MM.1S (cell line): Measurements from ENCODE around the gene MARCHF9.
A peak's percentile ranks its signal among the peaks of the same experiment; 100 is the strongest.

Experiments
- DNase-seq: peaks from one replicate; pipeline ENCODE4 v3.0.0-alpha.2; 2015
- H2AFZ ChIP-seq: fragments of 300-600 bp; sonication (generic); 2 replicates; pipeline ENCODE4 v1.6.0; 2016; ENCODE audit warnings: antibody characterized with exemption, low read length
- H3F3A ChIP-seq: fragments of 300-600 bp; sonication (generic); 2 replicates; pipeline ENCODE4 v1.6.1; 2016; ENCODE audit warnings: mild to moderate bottlenecking, antibody characterized with exemption, low read length, moderate library complexity, mixed read lengths; ENCODE audit not compliant: insufficient read depth
- H3K27ac ChIP-seq: fragments of 300-600 bp; sonication (generic); 2 replicates; pipeline ENCODE4 v1.5.1; 2016; ENCODE audit warnings: mild to moderate bottlenecking, low read length
- H3K27me3 ChIP-seq: fragments of 300-600 bp; sonication (generic); replicated peaks from 2 replicates; pipeline ENCODE4 v1.6.0; 2016; ENCODE audit warnings: low read length; ENCODE audit not compliant: insufficient read depth
- H3K36me3 ChIP-seq: fragments of 300-600 bp; sonication (generic); replicated peaks from 2 replicates; pipeline ENCODE4 v1.6.1; 2016; ENCODE audit warnings: mild to moderate bottlenecking, low read length, mixed read lengths; ENCODE audit not compliant: insufficient read depth
- H3K4me1 ChIP-seq: fragments of 300-600 bp; sonication (generic); 2 replicates; pipeline ENCODE4 v1.6.1; 2016; ENCODE audit warnings: low read length, mixed read lengths
- H3K4me2 ChIP-seq: fragments of 300-600 bp; sonication (generic); 2 replicates; pipeline ENCODE4 v1.6.0; 2016; ENCODE audit warnings: low read depth, low read length
- H3K4me3 ChIP-seq: fragments of 300-600 bp; sonication (generic); 2 replicates; pipeline ENCODE4 v1.5.1; 2016; ENCODE audit warnings: low read length, mixed read lengths
- H3K79me2 ChIP-seq: fragments of 300-600 bp; sonication (generic); 2 replicates; pipeline ENCODE4 v1.6.1; 2016; ENCODE audit warnings: mixed run types, low read length, mixed read lengths
- H3K9ac ChIP-seq: fragments of 300-600 bp; sonication (generic); 2 replicates; pipeline ENCODE4 v1.6.1; 2016; ENCODE audit warnings: low read length, mixed read lengths
- H3K9me2 ChIP-seq: fragments of 300-600 bp; sonication (generic); replicated peaks from 2 replicates; pipeline ENCODE4 v1.6.1; 2016; ENCODE audit warnings: mild to moderate bottlenecking, low read length, mixed read lengths; ENCODE audit not compliant: insufficient read depth
- H3K9me3 ChIP-seq: fragments of 300-600 bp; sonication (generic); replicated peaks from 2 replicates; pipeline ENCODE4 v1.6.1; 2016; ENCODE audit warnings: mild to moderate bottlenecking, low read length, mixed read lengths; ENCODE audit not compliant: insufficient read depth
- H4K20me1 ChIP-seq: fragments of 300-600 bp; sonication (generic); 2 replicates; pipeline ENCODE4 v1.6.1; 2016; ENCODE audit warnings: mild to moderate bottlenecking, low read length, moderate library complexity, mixed read lengths; ENCODE audit not compliant: insufficient read depth
- CTCF ChIP-seq: fragments of 300-600 bp; sonication (generic); IDR thresholded peaks from 2 replicates; pipeline ENCODE4 v1.5.1; 2016; ENCODE audit warnings: antibody characterized with exemption, low read length, mixed read lengths
- EZH2 ChIP-seq: fragments of 300-600 bp; sonication (generic); optimal IDR thresholded peaks from 2 replicates; pipeline ENCODE3; 2017; ENCODE audit warnings: low read depth, mild to moderate bottlenecking, antibody characterized with exemption, low read length, mixed read lengths
- EZH2phosphoT487 ChIP-seq: fragments of 300-600 bp; sonication (generic); IDR thresholded peaks from 2 replicates; pipeline ENCODE4 v1.6.1; 2018; ENCODE audit warnings: antibody characterized with exemption, low read length

MARCHF9 gene

DNA sequence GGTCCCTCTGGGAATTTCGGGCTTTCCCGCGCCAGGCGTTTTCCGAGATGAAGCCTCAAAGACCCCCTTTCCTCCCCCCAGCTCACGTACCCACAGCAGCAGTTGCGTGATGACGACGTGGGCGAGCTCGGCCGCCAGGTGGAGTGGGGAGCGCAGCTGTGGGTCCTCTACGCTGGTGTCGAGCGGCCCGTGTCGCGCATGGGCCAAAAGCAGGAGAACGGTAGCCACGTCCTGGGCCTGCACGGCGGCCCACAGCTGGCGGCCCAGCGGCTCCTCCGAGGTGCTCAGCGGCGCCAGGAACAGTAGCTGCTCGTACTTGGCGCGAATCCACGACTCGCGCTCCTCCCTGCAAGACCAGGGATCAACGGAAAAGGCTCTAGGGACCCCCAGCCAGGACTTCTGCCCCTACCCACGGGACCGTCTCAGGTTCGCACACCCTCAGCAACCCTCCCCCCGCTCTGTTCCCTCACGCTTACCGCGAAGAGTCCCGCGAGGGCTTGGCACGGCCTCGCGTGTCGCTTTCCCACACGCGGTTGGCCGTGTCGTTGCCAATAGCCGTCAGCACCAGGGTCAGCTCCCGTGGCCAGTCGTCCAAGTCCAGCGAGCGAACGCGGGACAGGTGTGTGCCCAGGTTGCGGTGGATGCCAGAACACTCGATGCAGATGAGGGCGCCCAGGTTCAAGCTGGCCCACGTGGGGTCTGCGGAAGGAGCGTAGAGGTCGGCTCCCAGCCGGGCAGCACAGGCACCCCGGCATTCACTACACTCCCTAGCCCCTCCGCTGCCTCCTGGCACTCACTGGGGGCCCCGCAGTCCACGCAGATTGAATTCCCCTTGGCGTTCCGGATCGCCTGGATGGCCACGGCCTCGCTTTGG lies 27.8 kb upstream of the MARCHF9 start:
- Histone ChIP-seq H3K4me2 (peak overlapping the region; percentile 70; the same call in 1 of the 2 replicates), H3F3A (no peaks in the 10 kb centered on the region; the same call in 1 of the 2 replicates), H3K27me3 (no peaks in the 10 kb centered on the region), H3K4me3 (peak overlapping the region; percentile 70), H3K9me2 (no peaks in the 10 kb centered on the region), H3K36me3 (no peaks in the 10 kb centered on the region), H3K9ac (no peak overlapping the region; the same call in 1 of the 2 replicates), H3K79me2 (no peaks in the 10 kb centered on the region), H4K20me1 (no peaks in the 10 kb centered on the region), H2AFZ (no peak overlapping the region), H3K27ac (no peak overlapping the region), H3K9me3 (no peaks in the 10 kb centered on the region), H3K4me1 (no peaks in the 10 kb centered on the region)
- no peak for TF ChIP-seq EZH2phosphoT487
- TF ChIP-seq EZH2 = no peak
- TF ChIP-seq CTCF = no peak
- DNase-seq = no peak

DNA sequence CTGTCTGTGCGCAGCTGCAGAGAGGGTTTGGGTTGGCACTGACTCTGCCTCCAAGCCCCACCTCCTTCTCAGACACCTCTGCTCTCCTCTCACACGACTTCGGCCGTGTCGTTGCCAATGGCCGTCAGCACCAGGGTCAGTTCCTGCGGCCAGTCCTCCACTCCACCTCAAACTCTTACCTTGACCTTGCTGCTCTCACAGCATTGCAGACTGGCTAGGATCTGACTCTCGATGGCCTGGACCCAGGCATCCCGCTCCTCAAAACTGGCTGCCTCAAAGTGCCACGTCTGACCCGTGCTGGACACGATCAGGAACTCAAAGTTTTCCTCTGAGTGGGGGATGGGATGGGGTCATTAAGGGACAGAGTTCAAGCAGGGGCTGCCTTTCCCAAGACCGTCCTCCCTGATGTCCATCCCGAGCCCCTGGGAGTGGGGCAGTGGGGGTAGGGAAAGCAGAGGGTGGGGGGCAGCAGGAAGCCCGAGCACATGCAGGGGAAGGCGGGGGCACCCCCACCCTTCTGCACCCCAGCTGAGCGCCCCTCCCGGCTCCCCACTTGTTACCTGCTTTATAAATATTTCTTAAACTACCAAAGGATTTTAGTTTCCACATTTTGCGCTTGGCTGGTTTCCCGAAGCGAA lies 27.0 kb upstream of the MARCHF9 start:
- no peak for TF ChIP-seq EZH2phosphoT487
- TF ChIP-seq EZH2 = no peak
- TF ChIP-seq CTCF = no peak
- DNase-seq = no peak
- no peak overlapping the region for H3K4me2 ChIP-seq
- no peaks in the 10 kb centered on the region; the same call in 1 of the 2 replicates for H3F3A ChIP-seq
- no peak overlapping the region for H3K27ac ChIP-seq
- no peaks in the 10 kb centered on the region for H3K9me3 ChIP-seq
- H4K20me1 ChIP-seq = no peaks in the 10 kb centered on the region
- no peaks in the 10 kb centered on the region for H3K27me3 ChIP-seq
- H3K79me2 ChIP-seq = no peaks in the 10 kb centered on the region
- H3K36me3 ChIP-seq = no peaks in the 10 kb centered on the region
- no peaks in the 10 kb centered on the region for H3K9me2 ChIP-seq
- no peak overlapping the region for H2AFZ ChIP-seq
- no peak overlapping the region for H3K4me3 ChIP-seq
- no peaks in the 10 kb centered on the region for H3K4me1 ChIP-seq
- H3K9ac ChIP-seq = no peak overlapping the region

- H3K4me2 ChIP-seq = no peak overlapping the region
- no peak overlapping the region for H3K4me3 ChIP-seq
- no peaks in the 10 kb centered on the region for H3K36me3 ChIP-seq
- H3K27me3 ChIP-seq = no peaks in the 10 kb centered on the region
- H3K9me2 ChIP-seq = no peaks in the 10 kb centered on the region
- no peaks in the 10 kb centered on the region; the same call in 1 of the 2 replicates for H3F3A ChIP-seq
- H3K9ac ChIP-seq = no peak overlapping the region
- TF ChIP-seq CTCF (no peak), EZH2 (no peak), EZH2phosphoT487 (no peak)
- no peaks in the 10 kb centered on the region for H3K79me2 ChIP-seq
- no peaks in the 10 kb centered on the region for H4K20me1 ChIP-seq
- no peaks in the 10 kb centered on the region for H3K9me3 ChIP-seq
- no peak overlapping the region for H2AFZ ChIP-seq
- no peak overlapping the region for H3K27ac ChIP-seq
- no peak for DNase-seq
- H3K4me1 ChIP-seq = no peaks in the 10 kb centered on the region
Observed at GRCh38 chr12:57729321-57729844, 25.5 kb upstream of the MARCHF9 start.
